H1 (cell line): ENCODE measurements around the gene MRPS2. TPM values are rescaled to one million over a fixed set of nuclear protein-coding genes. Genes with fewer than 3 reads are reported as not detected.
A peak's percentile ranks its signal among the peaks of the same experiment; 100 is the strongest.

ENCODE experiments used
- CTCF ChIA-PET: fragments of 300-600 bp; sonication (Branson Sonifier 250); formaldehyde crosslinking; loops from one replicate; lab custom pipeline; 2021; ENCODE audit not compliant: partially characterized antibody; lab: Charles Lee
- POLR2A ChIA-PET: fragments of 300-600 bp; sonication (Branson Sonifier 250); formaldehyde crosslinking; loops from one replicate; lab custom pipeline; 2021; ENCODE audit warnings: inconsistent platforms; ENCODE audit not compliant: partially characterized antibody; lab: Charles Lee
- DNase-seq, 2 experiments: peaks; one replicate each; pipeline versions ENCODE4 v3.0.0 to v3.0.0-alpha.2; 2010 to 2022; ENCODE audit warnings: low spot score in 2 of 2, low read depth in 1 of 2, mixed read lengths in 1 of 2
- FAIRE-seq: peaks from 2 replicates; lab custom pipeline; 2011; peaks lifted over from hg19 to GRCh38; lab: Jason Lieb, UNC
- H2AFZ ChIP-seq: 2 replicates; pipeline ENCODE4 v1.8.1; 2012; ENCODE audit warnings: low read length, inconsistent platforms
- H2AK5ac ChIP-seq: 2 replicates; pipeline ENCODE4 v1.6.1; 2013; ENCODE audit warnings: low read depth, low read length
- H2BK120ac ChIP-seq: replicated peaks from 2 replicates; pipeline ENCODE3; 2013; ENCODE audit warnings: low read depth, low read length, inconsistent platforms
- H2BK12ac ChIP-seq: 2 replicates; pipeline ENCODE4 v1.6.1; 2013; ENCODE audit warnings: low read depth, low read length
- H2BK15ac ChIP-seq: 2 replicates; pipeline ENCODE4 v1.6.1; 2013; ENCODE audit warnings: low read length
- H2BK20ac ChIP-seq: 2 replicates; pipeline ENCODE4 v1.6.1; 2013; ENCODE audit warnings: low read length
- H2BK5ac ChIP-seq: 2 replicates; pipeline ENCODE4 v1.6.1; 2013; ENCODE audit warnings: low read depth, low read length
- H3K14ac ChIP-seq: 2 replicates; pipeline ENCODE4 v1.6.1; 2013; ENCODE audit warnings: inconsistent platforms; ENCODE audit not compliant: insufficient read length
- H3K18ac ChIP-seq: 2 replicates; pipeline ENCODE4 v1.6.1; 2013; ENCODE audit warnings: low read length; ENCODE audit errors: extremely low read depth
- H3K23ac ChIP-seq: 2 replicates; pipeline ENCODE4 v1.6.1; 2013; ENCODE audit warnings: inconsistent platforms; ENCODE audit not compliant: insufficient read length
- H3K23me2 ChIP-seq: 2 replicates; pipeline ENCODE4 v1.6.1; 2013; ENCODE audit warnings: low read depth, low read length
- H3K27ac ChIP-seq: 2 replicates; pipeline ENCODE4 v1.6.1; 2011; ENCODE audit warnings: low read depth, low read length, inconsistent platforms
- H3K27me3 ChIP-seq, 4 experiments: replicated peaks in 1 of 4; 1 replicate in 1 of 4; 2 replicates in 3 of 4; pipeline versions ENCODE4 v1.6.1 to v1.8.1; 2011 to 2013; ENCODE audit warnings: low read length in 3 of 4, mild to moderate bottlenecking in 3 of 4, inconsistent platforms in 2 of 4, mixed read lengths in 2 of 4, moderate library complexity in 1 of 4; ENCODE audit not compliant: control insufficient read depth in 3 of 4, insufficient read depth in 3 of 4; ENCODE audit errors: extremely low read depth in 1 of 4
- H3K36me3 ChIP-seq, 4 experiments: 2 replicates each; pipeline versions ENCODE4 v1.6.1 to v1.8.1; 2011 to 2013; ENCODE audit warnings: mild to moderate bottlenecking in 4 of 4, low read length in 3 of 4, moderate library complexity in 2 of 4, control low read depth in 1 of 4, inconsistent platforms in 1 of 4; ENCODE audit not compliant: insufficient read depth in 4 of 4, control insufficient read depth in 2 of 4
- H3K4ac ChIP-seq: replicated peaks from 2 replicates; pipeline ENCODE3; 2013; ENCODE audit warnings: low read length, low read depth, mixed read lengths, inconsistent platforms; ENCODE audit not compliant: insufficient read length
- H3K4me1 ChIP-seq, 4 experiments: replicated peaks in 1 of 4; 1 replicate in 1 of 4; 2 replicates in 3 of 4; pipeline versions ENCODE4 v1.6.1 to v1.8.1; 2011 to 2013; ENCODE audit warnings: low read length in 3 of 4, inconsistent platforms in 2 of 4, mixed read lengths in 1 of 4; ENCODE audit not compliant: insufficient read depth in 4 of 4, control insufficient read depth in 3 of 4
- H3K4me2 ChIP-seq, 2 experiments: 2 replicates each; pipeline versions ENCODE4 v1.6.1 to v1.8.1; 2011 to 2013; ENCODE audit warnings: low read depth in 2 of 2, low read length in 2 of 2, control low read depth in 1 of 2, inconsistent platforms in 1 of 2, mild to moderate bottlenecking in 1 of 2; ENCODE audit not compliant: insufficient read depth in 1 of 2
- H3K4me3 ChIP-seq, 4 experiments: fragments of 200-600, 300-600 bp in 1 of 4; sonication (generic), shearing (Covaris generic), sonication (Bioruptor Twin) in 1 of 4; 2 replicates each; pipeline versions ENCODE4 v1.5.1 to v1.8.1; 2011 to 2016; ENCODE audit warnings: low read length in 4 of 4, low read depth in 3 of 4, control low read depth in 2 of 4, inconsistent platforms in 2 of 4, mild to moderate bottlenecking in 2 of 4, mixed read lengths in 1 of 4, moderate library complexity in 1 of 4; ENCODE audit not compliant: insufficient read depth in 2 of 4; ENCODE audit errors: extremely low read depth in 1 of 4
- H3K56ac ChIP-seq: replicated peaks from 2 replicates; pipeline ENCODE3; 2013; ENCODE audit warnings: low read depth, mild to moderate bottlenecking, mixed read lengths, low read length, inconsistent platforms; ENCODE audit not compliant: insufficient read length
- H3K79me1 ChIP-seq: 2 replicates; pipeline ENCODE4 v1.6.1; 2013; ENCODE audit warnings: low read depth, low read length, control low read depth
- H3K79me2 ChIP-seq, 2 experiments: 2 replicates each; pipeline versions ENCODE4 v1.6.1 to v1.8.1; 2012 to 2013; ENCODE audit warnings: low read length in 2 of 2, mild to moderate bottlenecking in 2 of 2, inconsistent platforms in 1 of 2; ENCODE audit not compliant: insufficient read depth in 2 of 2, control insufficient read depth in 1 of 2
- H3K9ac ChIP-seq, 4 experiments: replicated peaks in 1 of 4; 1 replicate in 1 of 4; 2 replicates in 3 of 4; pipeline versions ENCODE4 v1.6.1 to v1.8.1; 2011 to 2013; ENCODE audit warnings: low read depth in 3 of 4, low read length in 3 of 4, control low read depth in 2 of 4, mild to moderate bottlenecking in 2 of 4, moderate library complexity in 2 of 4, inconsistent platforms in 1 of 4; ENCODE audit errors: extremely low read depth in 1 of 4
- H3K9me3 ChIP-seq, 2 experiments: 2 replicates each; pipeline versions ENCODE4 v1.6.1 to v1.8.1; 2012 to 2013; ENCODE audit warnings: mild to moderate bottlenecking in 2 of 2, moderate library complexity in 2 of 2, control low read depth in 1 of 2, inconsistent platforms in 1 of 2, low read depth in 1 of 2, low read length in 1 of 2, mixed read lengths in 1 of 2; ENCODE audit not compliant: insufficient read depth in 2 of 2
- H4K20me1 ChIP-seq, 2 experiments: replicated peaks in 1 of 2; 2 replicates each; pipeline versions ENCODE3 to v1.8.1; 2011 to 2013; ENCODE audit warnings: inconsistent platforms in 2 of 2, low read length in 2 of 2, mild to moderate bottlenecking in 1 of 2; ENCODE audit not compliant: insufficient read depth in 2 of 2, control insufficient read depth in 1 of 2
- H4K5ac ChIP-seq: 2 replicates; pipeline ENCODE4 v1.6.1; 2013; ENCODE audit warnings: low read length, low read depth, mixed read lengths, inconsistent platforms; ENCODE audit not compliant: insufficient read length
- H4K8ac ChIP-seq: 2 replicates; pipeline ENCODE4 v1.8.0; 2013; ENCODE audit warnings: mild to moderate bottlenecking, moderate library complexity, low read length, inconsistent platforms; ENCODE audit not compliant: insufficient read depth; ENCODE audit errors: extremely low read depth
- H4K91ac ChIP-seq: replicated peaks from 2 replicates; pipeline ENCODE3; 2013; ENCODE audit warnings: low read length, mixed read lengths, inconsistent platforms; ENCODE audit not compliant: insufficient read length
- CBX8 ChIP-seq: fragments of 300-800, 300-1000 bp; sonication (generic); IDR thresholded peaks from 2 replicates; pipeline ENCODE4 v1.7.1; 2016; ENCODE audit warnings: low read depth, low read length, borderline replicate concordance
- POLR2A ChIP-seq, 2 experiments: IDR thresholded peaks; 1 replicate in 1 of 2; 2 replicates in 1 of 2; pipeline ENCODE4 v1.6.1; 2011; ENCODE audit warnings: low read depth in 2 of 2, low read length in 2 of 2, mild to moderate bottlenecking in 2 of 2; ENCODE audit errors: control extremely low read depth in 1 of 2
- POLR2AphosphoS5 ChIP-seq: IDR thresholded peaks from 2 replicates; pipeline ENCODE4 v1.6.1; 2011; ENCODE audit warnings: low read depth, low read length
- WGBS, 2 experiments: shearing (Covaris generic) in 1 of 2; methylation state at CpG; one replicate each; pipeline versions ENCODE4 v1.1.6 to v1.1.7; 2013 to 2015; ENCODE audit warnings: low lambda C conversion rate in 2 of 2, mixed read lengths in 2 of 2, inconsistent platforms in 1 of 2, low coverage in 1 of 2, missing lambda C conversion rate in 1 of 2; ENCODE audit not compliant: insufficient replicate concordance in 2 of 2, insufficient coverage in 1 of 2, insufficient read length in 1 of 2; ENCODE audit errors: extremely low coverage in 1 of 2, missing lambda C conversion rate in 1 of 2; 5-methylcytosine and 5-hydroxymethylcytosine counted together
- polyA plus RNA-seq, 7 experiments: library from polyadenylated mRNA; depleted of rRNA in 3 of 7; stranded (reverse) in 5 of 7; unstranded in 2 of 7; fragments of >200 nt in 5 of 7; fragments of 200-250 nt in 2 of 7; gene quantifications; 1 replicate in 5 of 7; 2 replicates in 1 of 7; 4 replicates in 1 of 7; pipeline versions ENCODE4 v1.2.1 to v1.2.3, GENCODE V29; 2011 to 2013; ENCODE audit warnings: missing spikeins in 2 of 7, mixed read lengths in 2 of 7
- total RNA-seq: library from RNA; stranded (reverse); fragmentation: NEBNext Ultra II Directional; extraction: Animal tissue kit (Norgen Biotek cat#: 25700); gene quantifications from 2 replicates; pipeline ENCODE4 v1.2.1, GENCODE V29; 2021

MRPS2 gene
- total and polyA plus RNA-seq, 2 of the 8 experiments (the other 6 are each of a cell fraction or from before 2014, with no cell fraction given), result 78.6 to 476 TPM

- Histone ChIP-seq H2BK5ac (no peak overlapping the region; the same call in 1 of the 2 replicates), H4K5ac (no peak overlapping the region), H3K36me3 (peaks cover 8 to 30% (median 20%) of the 10 kb centered on the region in 4 experiments; a peak in 7 of 8 replicates), H3K9me3 (no peaks in the 10 kb centered on the region), H2AK5ac (no peak overlapping the region), H2AFZ (no peak overlapping the region), H3K79me2 (peaks cover 0 to 16% of the 10 kb centered on the region in 2 experiments; a peak in 2 of 4 replicates), H3K4me3 (no peak overlapping the region), H3K4ac (no peak overlapping the region), H4K8ac (no peak overlapping the region; the same call in 1 of the 2 replicates), H3K23me2 (peaks cover 8% of the 10 kb centered on the region; the same call in 1 of the 2 replicates), H3K23ac (no peak overlapping the region), H3K4me2 (no peak overlapping the region), H3K9ac (no peak overlapping the region), H4K20me1 (peaks cover 15 to 18% of the 10 kb centered on the region in 2 experiments), H3K56ac (no peak overlapping the region), H3K79me1 (0 out of 2 replicates have a peak, but pooled peaks cover 3% of the 10 kb centered on the region), H3K27ac (no peak overlapping the region), H2BK20ac (no peak overlapping the region), H2BK12ac (no peak overlapping the region), H3K4me1 (peaks cover 0 to 19% (median 12%) of the 10 kb centered on the region in 4 experiments; a peak in 6 of 7 replicates), H3K14ac (no peak overlapping the region), H2BK120ac (no peak overlapping the region), H4K91ac (no peak overlapping the region), H3K27me3 (no peaks in the 10 kb centered on the region; a peak in 1 of 7 replicates), H3K18ac (no peak overlapping the region), H2BK15ac (no peak overlapping the region)
- CTCF ChIA-PET, result interaction anchor here (0.7 to 2.4 kb wide), 16 partner anchors 11 to 383 kb away, joined by 3 to 14 read pairs (median 4); no protein-coding TSS in a partner anchor
- WGBS, 2 experiments, result 96% methylated on average over 36 of the region's 41 CpGs; no CpG with 5 or more reads in 1 of the 2 experiments
- peak; percentile 28; the same call in 1 of the 2 replicates for TF ChIP-seq POLR2AphosphoS5
- TF ChIP-seq POLR2A (IDR thresholded peaks at IDR 0.05; ENCODE audit: control extremely low read depth in 1 of 2, low read depth in 2 of 2, low read length in 2 of 2), result peak in 1 of 2 experiments; percentile 53; a peak in 2 of 3 replicates
- no peak for TF ChIP-seq CBX8
- POLR2A ChIA-PET, result interaction anchor here (1.1 to 2.3 kb wide), 4 partner anchors 12 to 360 kb away, joined by 4 to 8 read pairs (median 5); no protein-coding TSS in a partner anchor
- no peak for FAIRE-seq
- no peak for DNase-seq
These were observed 3.1 kb downstream of the MRPS2 start for GRCh38 chr9:135503371-135504261.
